GM18499 (cell line): ENCODE results near the gene NCBP3.
"Not testable (repeated sequence)": the region's sequence is repeated elsewhere in the genome, so short reads cannot be mapped to it uniquely, and the experiment has no call there.

Experiments used
- ATAC-seq: cut with Tn5 transposase; IDR thresholded peaks from one replicate; pipeline ENCODE4 v1.9.1; 2021; ENCODE audit warnings: moderate number of reproducible peaks; ENCODE audit not compliant: insufficient read depth, unreplicated experiment

NCBP3 gene

GRCh38 chr17:3882276-3882675 lies 36.2 kb upstream of the NCBP3 start:
- no peak for ATAC-seq

DNA sequence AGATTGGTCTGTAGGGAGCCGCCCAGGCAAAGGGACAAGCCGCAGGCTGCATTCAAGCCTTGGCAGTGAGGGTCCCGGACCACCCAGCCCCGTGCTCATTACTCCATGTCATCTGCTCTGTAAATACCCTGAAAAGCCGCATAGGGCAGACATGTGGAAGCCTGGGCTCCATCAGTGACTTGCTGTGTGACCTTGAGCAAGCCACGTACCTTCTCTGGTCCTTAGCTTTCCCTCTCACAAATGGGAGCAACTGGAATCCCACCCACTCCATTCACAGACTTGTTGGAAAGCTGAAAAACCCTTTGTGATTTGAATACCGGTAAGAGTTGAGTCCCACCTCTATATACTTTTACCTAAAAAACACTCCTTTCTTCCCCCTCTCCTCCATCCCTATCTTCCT lies 34.9 kb upstream of the NCBP3 start:
- ATAC-seq = no peak

- ATAC-seq = no peak
Measured at GRCh38 chr17:3879591-3880417, 33.8 kb upstream of the NCBP3 start.

DNA sequence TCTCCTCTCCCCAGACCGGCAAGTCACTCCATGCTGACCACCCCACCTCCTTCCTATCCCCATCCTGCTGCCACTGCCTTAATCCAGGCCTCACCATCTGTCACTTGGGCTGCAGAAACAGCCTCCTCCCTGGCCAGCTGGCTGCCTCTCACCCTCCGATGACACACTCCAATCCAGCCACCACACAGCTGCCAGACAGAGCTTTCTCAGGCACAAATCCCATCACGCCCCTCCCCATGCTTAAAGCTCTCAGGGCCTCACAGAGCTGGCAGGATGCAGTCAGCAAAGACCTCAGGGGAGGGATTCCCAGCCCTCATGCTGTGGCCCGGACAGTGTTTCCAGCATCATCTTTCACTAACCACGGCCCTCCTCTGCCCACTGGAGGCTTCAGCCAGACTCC lies 33.1 kb upstream of the NCBP3 start:
- ATAC-seq = no peak

DNA sequence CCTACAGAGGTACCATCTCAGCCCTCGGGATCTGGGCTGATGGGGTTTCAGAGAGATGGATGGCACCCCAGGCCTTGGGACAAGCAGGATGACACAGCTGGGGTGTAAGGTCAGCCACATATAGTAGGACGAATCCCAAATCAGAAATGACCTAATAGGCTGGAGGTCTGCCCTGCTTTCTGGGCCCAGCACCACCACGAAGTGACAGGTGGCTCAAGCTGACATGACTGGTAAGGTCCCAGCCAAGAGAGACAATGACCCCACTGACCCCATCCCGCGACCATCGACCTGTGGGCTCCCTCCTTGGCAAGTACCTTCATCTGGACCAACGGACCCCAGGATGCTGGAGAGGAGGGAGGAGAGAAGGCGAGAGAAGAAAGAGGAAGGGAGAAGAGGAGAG lies 31.2 kb upstream of the NCBP3 start:
- no peak for ATAC-seq

DNA sequence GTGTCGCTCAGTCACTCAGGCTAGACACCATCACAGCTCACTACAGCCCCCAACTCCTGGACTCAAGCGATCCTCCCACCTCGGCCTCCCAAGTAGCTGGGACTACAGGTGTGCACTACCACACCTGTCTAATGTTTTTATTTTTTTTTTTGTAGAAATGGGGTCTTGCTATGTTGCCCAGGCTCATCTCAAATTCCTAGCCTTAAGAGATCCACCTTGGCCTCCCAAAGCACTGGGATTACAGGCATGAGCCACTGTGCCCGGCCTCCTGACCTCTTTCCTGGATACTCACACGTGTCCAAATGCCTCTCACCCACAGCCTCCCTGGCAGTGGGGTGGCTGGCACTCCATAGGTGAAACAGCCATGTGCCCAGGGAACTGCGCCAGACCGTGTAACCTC lies 29.3 kb upstream of the NCBP3 start:
- no peak for ATAC-seq

DNA sequence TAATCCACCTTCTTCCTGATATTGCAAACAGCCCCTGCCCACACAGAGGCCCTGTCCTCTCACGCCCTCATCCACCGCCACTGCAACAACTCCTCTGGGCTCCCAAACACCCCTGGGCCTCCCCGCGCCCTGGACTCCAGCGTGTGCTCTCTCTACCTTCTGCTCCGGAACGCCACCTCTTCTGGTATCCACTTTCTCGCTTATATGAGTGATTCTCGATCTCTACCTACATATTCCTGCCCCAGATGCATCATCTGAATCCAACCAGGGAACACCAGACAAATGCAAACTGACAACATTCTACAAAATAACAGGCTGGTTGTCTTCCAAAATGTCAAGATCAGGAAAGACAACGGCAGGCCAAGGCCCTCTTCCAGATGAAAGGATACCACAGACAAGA lies 27.8 kb upstream of the NCBP3 start:
- no peak for ATAC-seq

- ATAC-seq = no peak
Measured at GRCh38 chr17:3870871-3871306, 24.8 kb upstream of the NCBP3 start.

DNA sequence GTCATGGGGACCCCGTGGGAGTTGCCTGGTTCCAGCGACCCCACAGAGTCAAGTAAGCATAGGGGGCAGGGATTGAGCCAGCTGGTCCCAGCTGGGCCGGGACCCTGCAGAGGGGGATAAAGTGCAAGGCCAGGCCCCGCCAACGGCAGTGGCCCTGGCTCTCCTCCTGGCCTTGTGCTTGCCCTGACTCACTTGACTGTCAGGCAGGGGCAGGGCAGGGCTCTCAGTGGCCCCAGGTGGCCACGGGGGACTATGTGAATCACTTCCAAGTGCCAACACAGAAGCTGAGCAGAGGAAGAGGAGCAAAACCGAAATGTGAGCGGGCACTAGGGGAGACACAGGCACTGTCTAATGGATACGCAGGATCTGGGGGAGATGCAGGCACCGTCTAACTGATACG lies 21.6 kb upstream of the NCBP3 start:
- no peak for ATAC-seq

GRCh38 chr17:3867106-3867505 lies 21.1 kb upstream of the NCBP3 start:
- no peak for ATAC-seq

GRCh38 chr17:3866276-3866675 lies 20.2 kb upstream of the NCBP3 start:
- no peak for ATAC-seq

GRCh38 chr17:3865176-3865575 lies 19.1 kb upstream of the NCBP3 start:
- no peak for ATAC-seq

GRCh38 chr17:3864534-3864933 lies 18.5 kb upstream of the NCBP3 start:
- no peak for ATAC-seq

DNA sequence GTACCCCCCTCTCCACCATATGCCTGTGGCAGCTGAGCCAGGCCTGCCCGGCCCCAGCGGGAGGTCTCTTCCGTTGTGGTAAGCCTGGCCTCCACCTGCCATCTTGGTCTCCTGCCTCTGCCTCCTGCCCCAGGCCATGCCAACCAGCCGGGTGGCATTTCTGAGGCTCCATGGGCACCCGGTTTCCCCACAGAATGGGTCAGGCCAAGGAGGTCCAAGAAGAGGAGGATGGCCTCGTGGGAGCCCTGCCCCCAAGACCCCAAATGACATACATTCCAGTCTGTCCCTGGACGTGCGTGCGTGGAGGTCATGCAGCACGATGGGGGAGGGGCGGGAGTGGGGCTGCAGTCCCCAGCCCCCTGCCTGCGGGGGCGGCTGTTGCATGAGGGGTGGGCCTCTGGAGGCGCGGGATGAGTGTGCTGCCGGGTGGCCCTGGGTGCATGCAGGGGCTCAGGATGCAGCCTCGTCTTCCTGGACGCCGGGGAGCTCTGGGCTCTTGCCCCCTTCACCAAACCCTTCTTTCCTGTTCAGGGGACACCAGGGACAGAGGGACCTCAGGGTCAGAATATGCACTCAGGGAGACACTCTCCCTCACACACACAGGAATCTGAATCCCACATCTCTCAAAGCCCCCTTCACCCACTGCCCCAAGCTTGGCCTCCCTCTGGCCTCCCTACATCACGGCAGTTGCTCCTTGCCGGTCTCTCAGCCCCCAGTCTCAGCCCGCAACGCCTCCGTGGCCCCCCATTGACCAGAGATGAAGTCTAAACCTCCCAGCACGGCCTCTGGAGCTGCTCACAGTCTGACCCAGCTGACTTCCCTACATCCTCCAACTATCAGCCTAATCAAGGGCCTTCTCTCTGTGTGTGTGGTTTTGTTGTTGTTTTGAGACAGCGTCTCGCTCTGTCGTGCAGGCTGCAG lies 16.0 kb upstream of the NCBP3 start:
- no peak for ATAC-seq

GRCh38 chr17:3860939-3861700 lies 15.1 kb upstream of the NCBP3 start:
- ATAC-seq = no peak

- no peak for ATAC-seq
Measured at GRCh38 chr17:3859940-3860339, 13.9 kb upstream of the NCBP3 start.

- ATAC-seq = no peak
Measured at GRCh38 chr17:3857261-3858105, 11.4 kb upstream of the NCBP3 start.

DNA sequence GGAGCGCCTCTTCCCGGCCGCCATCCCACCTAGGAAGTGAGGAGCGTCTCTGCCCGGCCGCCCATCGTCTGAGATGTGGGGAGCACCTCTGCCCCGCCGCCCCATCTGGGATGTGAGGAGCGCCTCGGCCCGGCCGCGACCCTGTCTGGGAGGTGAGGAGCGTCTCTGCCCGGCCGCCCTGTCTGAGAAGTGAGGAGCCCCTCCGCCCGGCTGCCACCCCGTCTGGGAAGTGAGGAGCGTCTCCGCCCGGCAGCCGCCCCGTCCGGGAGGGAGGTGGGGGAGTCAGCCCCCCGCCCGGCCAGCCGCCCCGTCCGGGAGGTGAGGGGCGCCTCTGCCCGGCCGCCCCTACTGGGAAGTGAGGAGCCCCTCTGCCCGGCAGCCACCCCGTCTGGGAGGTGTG lies 8.2 kb upstream of the NCBP3 start:
- not testable (repeated sequence) for ATAC-seq

GRCh38 chr17:3852561-3852960 lies 6.5 kb upstream of the NCBP3 start:
- no peak for ATAC-seq
